ENCODE measurements around the gene ZGPAT. TPM values are rescaled to one million over a fixed set of nuclear protein-coding genes. Genes with fewer than 3 reads are reported as not detected.

The ZGPAT gene
- total RNA-seq, 6 experiments from 2014 or later = 18.7 to 68.9 (median 31.9) TPM

DNA sequence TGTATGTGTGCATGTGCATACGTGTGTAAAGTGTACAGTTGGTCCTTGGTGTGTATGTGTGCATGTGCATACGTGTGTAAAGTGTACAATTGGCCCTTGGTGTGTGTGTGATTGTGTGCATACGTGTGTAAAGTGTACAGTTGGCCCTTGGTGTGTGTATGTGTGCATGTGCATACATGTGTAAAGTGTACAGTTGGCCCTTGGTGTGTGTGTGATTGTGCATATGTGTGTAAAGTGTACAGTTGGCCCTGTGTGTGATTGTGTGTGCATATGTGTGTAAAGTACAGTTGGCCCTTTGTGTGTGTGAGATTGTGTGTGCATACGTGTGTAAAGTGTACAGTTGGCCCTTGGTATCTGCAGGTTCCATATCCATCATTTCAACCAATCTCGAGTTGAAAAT, 23.6 kb downstream of the ZGPAT start:
- H3K4me1 ChIP-seq = peaks cover 0 to 44% (median 14%) of the 10 kb centered on the region in 4 donors
- 62% methylated on average over 5 of the region's 5 CpGs for WGBS (ENCODE audit: insufficient coverage, low coverage, low lambda C conversion rate, missing lambda C conversion rate)

DNA sequence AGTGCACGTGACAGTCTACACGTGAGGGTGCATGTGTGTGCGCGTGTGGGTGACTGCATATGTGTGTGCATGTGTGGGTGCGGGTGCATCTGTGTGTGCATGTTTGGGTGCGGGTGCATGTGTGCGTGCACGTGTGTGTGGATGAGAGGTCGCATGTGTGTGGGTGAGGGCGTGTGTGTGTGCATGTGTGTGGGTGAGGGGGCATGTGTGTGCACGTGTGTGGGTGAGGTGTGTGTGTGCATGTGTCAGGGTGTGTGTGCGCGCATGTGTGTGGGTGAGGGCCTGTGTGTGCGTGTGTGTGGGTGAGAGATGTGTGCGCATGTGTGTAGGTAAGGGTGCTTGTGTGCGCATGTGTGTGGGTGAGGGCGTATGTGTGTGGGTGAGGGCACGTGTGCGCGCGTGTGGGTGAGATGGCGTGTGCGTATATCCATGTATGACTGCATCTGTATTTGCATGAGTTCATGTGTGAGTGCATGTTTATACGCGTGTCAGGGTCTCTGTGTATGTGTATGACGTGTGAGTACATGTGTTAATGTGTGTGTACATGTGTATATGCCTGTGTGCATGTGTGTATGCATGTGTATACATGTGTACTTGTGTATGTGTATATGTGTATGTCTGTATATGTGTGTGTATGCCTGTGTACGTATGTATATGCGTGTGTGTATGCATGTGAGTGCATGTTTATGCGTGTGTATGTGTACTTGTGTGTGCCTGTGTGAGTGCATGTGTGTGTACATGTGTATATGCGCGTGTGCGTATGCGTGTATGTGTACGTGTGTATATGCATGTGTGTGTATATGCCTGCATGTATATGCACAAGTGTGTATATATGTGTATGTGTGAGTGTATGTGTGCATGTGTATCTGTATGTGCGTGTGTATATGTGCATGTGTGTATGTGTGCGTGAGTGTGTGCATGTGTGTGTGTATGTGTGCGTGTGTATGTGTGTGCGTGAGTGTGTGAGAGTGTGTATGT, 24.6 kb downstream of the ZGPAT start:
- WGBS (ENCODE audit: insufficient coverage, low coverage, low lambda C conversion rate, missing lambda C conversion rate) = 82% methylated on average over 33 of the region's 38 CpGs
- intact Hi-C loops (cut with DNase I) = no loop called here
- TF ChIP-seq POLR2A (IDR thresholded peaks at IDR 0.05) = no peak
- TF ChIP-seq, protein P1, sequence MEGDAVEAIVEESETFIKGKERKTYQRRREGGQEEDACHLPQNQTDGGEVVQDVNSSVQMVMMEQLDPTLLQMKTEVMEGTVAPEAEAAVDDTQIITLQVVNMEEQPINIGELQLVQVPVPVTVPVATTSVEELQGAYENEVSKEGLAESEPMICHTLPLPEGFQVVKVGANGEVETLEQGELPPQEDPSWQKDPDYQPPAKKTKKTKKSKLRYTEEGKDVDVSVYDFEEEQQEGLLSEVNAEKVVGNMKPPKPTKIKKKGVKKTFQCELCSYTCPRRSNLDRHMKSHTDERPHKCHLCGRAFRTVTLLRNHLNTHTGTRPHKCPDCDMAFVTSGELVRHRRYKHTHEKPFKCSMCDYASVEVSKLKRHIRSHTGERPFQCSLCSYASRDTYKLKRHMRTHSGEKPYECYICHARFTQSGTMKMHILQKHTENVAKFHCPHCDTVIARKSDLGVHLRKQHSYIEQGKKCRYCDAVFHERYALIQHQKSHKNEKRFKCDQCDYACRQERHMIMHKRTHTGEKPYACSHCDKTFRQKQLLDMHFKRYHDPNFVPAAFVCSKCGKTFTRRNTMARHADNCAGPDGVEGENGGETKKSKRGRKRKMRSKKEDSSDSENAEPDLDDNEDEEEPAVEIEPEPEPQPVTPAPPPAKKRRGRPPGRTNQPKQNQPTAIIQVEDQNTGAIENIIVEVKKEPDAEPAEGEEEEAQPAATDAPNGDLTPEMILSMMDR (IDR thresholded peaks at IDR 0.05) = no peak
- H3K9me3 ChIP-seq = no peaks in the 10 kb centered on the region
- DNase-seq = peak in 1 of 3 donors; percentile 25
- no peak overlapping the region for H3K27ac ChIP-seq
- no peaks in the 10 kb centered on the region for H3K27me3 ChIP-seq
- ATAC-seq = no peak
- peaks cover 0 to 3% (median 0%) of the 10 kb centered on the region in 4 donors for H3K36me3 ChIP-seq
- peaks cover 0 to 34% (median 14%) of the 10 kb centered on the region in 4 donors for H3K4me1 ChIP-seq
- H3K4me3 ChIP-seq = no peak overlapping the region

More for the DNA sequence above, 23.6 kb downstream of the ZGPAT start:
- no peak for TF ChIP-seq POLR2A (IDR thresholded peaks at IDR 0.05)
- TF ChIP-seq, protein P1 (IDR thresholded peaks at IDR 0.05) = no peak
- DNase-seq (no peak), ATAC-seq (no peak)
- intact Hi-C loops (cut with DNase I) = no loop called here
- Histone ChIP-seq H3K27ac (no peak overlapping the region), H3K36me3 (peaks cover 0 to 3% (median 0%) of the 10 kb centered on the region in 4 donors), H3K27me3 (no peaks in the 10 kb centered on the region), H3K4me3 (no peak overlapping the region), H3K9me3 (no peaks in the 10 kb centered on the region)

DNA sequence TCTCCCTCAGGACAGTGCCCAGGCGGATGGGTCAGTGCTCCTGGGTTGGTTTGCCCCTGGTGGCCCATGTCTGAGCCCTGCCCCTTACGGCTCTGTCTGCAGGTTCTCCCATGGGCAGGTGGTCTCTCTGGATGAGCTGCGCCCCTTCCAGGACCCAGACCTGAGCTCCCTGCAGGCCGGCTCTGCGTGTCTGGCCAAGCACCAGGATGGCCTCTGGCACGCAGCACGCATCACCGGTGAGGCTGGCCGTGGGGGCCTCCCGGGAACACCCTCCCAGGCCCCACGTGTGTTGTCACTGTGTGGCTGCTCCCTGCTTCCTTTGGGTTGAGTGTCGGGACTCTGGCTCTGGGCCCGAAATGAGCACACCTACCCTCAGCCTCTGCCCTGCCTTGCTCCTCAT, 25.3 kb downstream of the ZGPAT start:
- no peaks in the 10 kb centered on the region for H3K9me3 ChIP-seq
- WGBS (ENCODE audit: insufficient coverage, low coverage, low lambda C conversion rate, missing lambda C conversion rate) = no CpG with 5 or more reads among the region's 13 CpGs
- no peak overlapping the region for H3K27ac ChIP-seq
- no peak overlapping the region for H3K4me3 ChIP-seq
- no peak for TF ChIP-seq POLR2A (IDR thresholded peaks at IDR 0.05)
- TF ChIP-seq, protein P1 (IDR thresholded peaks at IDR 0.05) = no peak
- peak in 1 of 3 donors; percentile 21 for DNase-seq
- peaks cover 0 to 3% (median 0%) of the 10 kb centered on the region in 4 donors for H3K36me3 ChIP-seq
- ATAC-seq = no peak
- intact Hi-C loops (cut with DNase I) = no loop called here
- no peaks in the 10 kb centered on the region for H3K27me3 ChIP-seq
- peaks cover 0 to 27% (median 11%) of the 10 kb centered on the region in 4 donors for H3K4me1 ChIP-seq

DNA sequence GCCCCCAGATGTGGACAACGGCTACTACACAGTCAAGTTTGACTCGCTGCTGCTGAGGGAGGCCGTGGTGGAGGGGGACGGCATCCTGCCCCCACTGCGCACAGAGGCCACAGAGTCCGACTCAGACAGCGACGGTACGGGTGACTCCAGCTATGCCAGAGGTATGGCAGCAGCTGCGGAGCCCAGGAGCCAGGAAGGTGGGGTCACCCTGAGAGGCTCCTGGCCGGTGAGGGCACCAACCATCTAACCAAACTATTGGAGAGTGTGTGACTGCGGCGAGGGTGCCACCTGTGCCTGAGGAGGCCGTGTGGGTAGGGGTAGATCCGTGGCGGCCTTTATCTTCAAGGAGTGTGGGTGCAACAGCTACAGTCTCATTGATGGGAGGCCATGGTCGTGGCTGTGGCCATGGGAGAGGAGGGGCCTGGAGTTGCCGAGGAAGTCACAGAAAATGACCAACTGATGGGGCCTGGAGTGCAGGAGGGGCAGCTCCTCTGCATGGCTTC, 25.8 kb downstream of the ZGPAT start:
- intact Hi-C loops (cut with DNase I) = no loop called here
- Histone ChIP-seq H3K27me3 (no peaks in the 10 kb centered on the region), H3K4me1 (peaks cover 0 to 22% (median 8%) of the 10 kb centered on the region in 4 donors), H3K9me3 (no peaks in the 10 kb centered on the region), H3K4me3 (no peak overlapping the region), H3K36me3 (peaks cover 0 to 3% (median 0%) of the 10 kb centered on the region in 4 donors), H3K27ac (peak overlapping the region in 2 of 3 donors; percentile 32 to 91)
- ATAC-seq = no peak
- WGBS (ENCODE audit: insufficient coverage, low coverage, low lambda C conversion rate, missing lambda C conversion rate) = 80% methylated on average over 2 of the region's 18 CpGs
- TF ChIP-seq, protein P1 (IDR thresholded peaks at IDR 0.05) = no peak
- TF ChIP-seq POLR2A (IDR thresholded peaks at IDR 0.05) = no peak
- DNase-seq = peak in 1 of 3 donors; percentile 21

All from right lobe of liver (tissue), 6 donors.